Measurements from ENCODE around the gene TBC1D19. TPM values are rescaled to one million over a fixed set of nuclear protein-coding genes. Genes with fewer than 3 reads are reported as not detected.

Gene TBC1D19
- total and polyA plus RNA-seq, 2 experiments from 2014 or later = 7.9 to 21.9 TPM

DNA sequence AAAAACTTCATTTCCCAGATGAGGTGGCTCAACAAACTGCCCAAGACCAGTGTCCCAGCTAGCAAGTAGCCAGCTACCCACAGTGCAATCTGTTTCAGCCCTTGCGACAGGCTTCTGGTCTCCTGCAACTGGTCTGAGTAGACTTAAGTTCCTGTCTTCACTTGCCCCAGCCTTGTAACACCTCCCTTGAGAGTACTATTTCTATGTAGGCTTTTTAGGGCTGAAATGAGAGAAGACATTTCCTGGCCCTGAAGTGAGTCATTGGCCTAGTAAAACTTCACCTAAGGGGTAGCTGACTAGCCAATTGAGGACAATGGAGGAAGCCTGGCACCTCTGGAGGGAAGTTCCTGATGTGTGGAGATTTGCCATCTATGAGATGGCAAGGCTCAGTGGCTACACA, 196.7 kb downstream of the TBC1D19 start:
- H3K4me2 ChIP-seq = no peak overlapping the region
- no peaks in the 10 kb centered on the region for H3K9me2 ChIP-seq (replicated peaks; ENCODE audit: insufficient read depth)
- DNase-seq (ENCODE audit: low spot score) = no peak
- no peaks in the 10 kb centered on the region for H3K9me3 ChIP-seq (ENCODE audit: low read depth)
- 100% methylated on average over 1 of the region's 1 CpG for WGBS (ENCODE audit: low lambda C conversion rate, missing lambda C conversion rate)
- no peaks in the 10 kb centered on the region for H3K36me3 ChIP-seq (replicated peaks; ENCODE audit: insufficient read depth, low read depth)
- H3K27me3 ChIP-seq = no peaks in the 10 kb centered on the region
- H4K20me1 ChIP-seq (ENCODE audit: insufficient read depth, poor library complexity, severe bottlenecking) = no peaks in the 10 kb centered on the region
- no peak overlapping the region for H3K4me3 ChIP-seq
- H3K79me2 ChIP-seq = no peaks in the 10 kb centered on the region
- H3K4me1 ChIP-seq (ENCODE audit: insufficient read depth) = no peaks in the 10 kb centered on the region
- H2AFZ ChIP-seq = no peak overlapping the region
- H3K27ac ChIP-seq = no peak overlapping the region
- TF ChIP-seq EZH2 (IDR thresholded peaks at IDR 0.05; ENCODE audit: borderline replicate concordance) (no peak), EZH2phosphoT487 (IDR thresholded peaks at IDR 0.05; ENCODE audit: low read depth, severe bottlenecking, unreplicated experiment) (no peak), CTCF (IDR thresholded peaks at IDR 0.05; ENCODE audit: poor library complexity) (no peak)

DNA sequence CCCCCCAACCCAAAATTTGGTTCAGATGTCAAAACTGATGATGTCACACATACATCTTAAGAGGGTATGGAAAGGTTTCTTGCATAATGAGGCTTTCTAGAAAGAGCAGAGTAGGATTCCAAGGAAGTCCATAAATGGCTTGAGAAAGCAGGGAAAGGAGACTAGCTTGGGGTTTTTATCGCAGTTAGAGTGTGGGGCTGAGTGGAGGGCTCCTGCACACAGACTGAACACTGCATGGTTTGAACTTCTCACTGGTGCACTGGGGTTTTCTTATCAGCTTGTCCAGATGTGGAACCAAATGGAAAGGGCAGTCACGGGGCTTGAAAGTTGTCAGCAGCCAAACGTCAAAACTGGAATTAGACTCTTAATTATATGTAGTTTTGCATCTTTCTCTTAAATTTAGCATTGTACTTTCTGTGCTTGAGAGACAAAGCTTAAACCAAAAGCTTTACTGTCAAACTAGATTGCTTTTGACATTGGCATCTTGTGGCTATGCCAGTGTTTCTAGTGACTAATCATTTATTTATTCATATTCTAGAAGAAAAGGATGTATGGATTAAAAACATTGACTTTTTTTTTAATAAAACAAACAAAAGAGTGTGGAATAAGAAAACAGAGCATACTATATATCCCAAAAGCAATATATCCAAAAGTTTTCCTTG, 198.4 kb downstream of the TBC1D19 start:
- no peaks in the 10 kb centered on the region for H3K79me2 ChIP-seq
- H3K27ac ChIP-seq = no peak overlapping the region
- no peaks in the 10 kb centered on the region for H3K9me2 ChIP-seq (replicated peaks; ENCODE audit: insufficient read depth)
- H4K20me1 ChIP-seq (ENCODE audit: insufficient read depth, poor library complexity, severe bottlenecking) = no peaks in the 10 kb centered on the region
- no peaks in the 10 kb centered on the region for H3K27me3 ChIP-seq
- H3K4me1 ChIP-seq (ENCODE audit: insufficient read depth) = no peaks in the 10 kb centered on the region
- no peak for DNase-seq (ENCODE audit: low spot score)
- H3K4me2 ChIP-seq = no peak overlapping the region
- no peaks in the 10 kb centered on the region for H3K36me3 ChIP-seq (replicated peaks; ENCODE audit: insufficient read depth, low read depth)
- TF ChIP-seq EZH2 (IDR thresholded peaks at IDR 0.05; ENCODE audit: borderline replicate concordance) (no peak), CTCF (IDR thresholded peaks at IDR 0.05; ENCODE audit: poor library complexity) (no peak), EZH2phosphoT487 (IDR thresholded peaks at IDR 0.05; ENCODE audit: low read depth, severe bottlenecking, unreplicated experiment) (no peak)
- H3K4me3 ChIP-seq = no peak overlapping the region
- H3K9me3 ChIP-seq (ENCODE audit: low read depth) = no peaks in the 10 kb centered on the region
- no peak overlapping the region for H2AFZ ChIP-seq
- WGBS (ENCODE audit: low lambda C conversion rate, missing lambda C conversion rate) = 40% methylated on average over 3 of the region's 3 CpGs

- Histone ChIP-seq H3K27me3 (no peaks in the 10 kb centered on the region), H3K4me3 (no peak overlapping the region), H3K79me2 (no peaks in the 10 kb centered on the region), H2AFZ (no peak overlapping the region), H4K20me1 (ENCODE audit: insufficient read depth, poor library complexity, severe bottlenecking) (no peaks in the 10 kb centered on the region), H3K4me2 (no peak overlapping the region), H3K36me3 (replicated peaks; ENCODE audit: insufficient read depth, low read depth) (no peaks in the 10 kb centered on the region), H3K9me2 (replicated peaks; ENCODE audit: insufficient read depth) (no peaks in the 10 kb centered on the region), H3K9me3 (ENCODE audit: low read depth) (no peaks in the 10 kb centered on the region), H3K4me1 (ENCODE audit: insufficient read depth) (no peaks in the 10 kb centered on the region), H3K27ac (no peak overlapping the region)
- DNase-seq (ENCODE audit: low spot score) = no peak
- WGBS (ENCODE audit: low lambda C conversion rate, missing lambda C conversion rate) = 84% methylated on average over 5 of the region's 5 CpGs
- no peak for TF ChIP-seq EZH2 (IDR thresholded peaks at IDR 0.05; ENCODE audit: borderline replicate concordance)
- TF ChIP-seq CTCF (IDR thresholded peaks at IDR 0.05; ENCODE audit: poor library complexity) = no peak
- no peak for TF ChIP-seq EZH2phosphoT487 (IDR thresholded peaks at IDR 0.05; ENCODE audit: low read depth, severe bottlenecking, unreplicated experiment)
Measured at GRCh38 chr4:26782830-26783202, 198.9 kb downstream of the TBC1D19 start.

All from hepatocyte (in vitro differentiated cells).